Cerebellar cortex (tissue), 1 donor: ENCODE results near the gene LASP1.

ENCODE experiments used
- DNase-seq: peaks from one replicate; pipeline ENCODE4 v3.0.0-alpha.2; 2015; ENCODE audit warnings: low spot score

The LASP1 gene

GRCh38 chr17:38868817-38869525 is 887 bp upstream of the LASP1 start:
- peak; percentile 94 for DNase-seq

GRCh38 chr17:38870259-38871165 is 654 bp downstream of the LASP1 start:
- peak; percentile 52 for DNase-seq

- no peak for DNase-seq
Measured at GRCh38 chr17:38871247-38872015, 1.6 kb downstream of the LASP1 start.

GRCh38 chr17:38872027-38872511 is 2.2 kb downstream of the LASP1 start:
- DNase-seq, result no peak

- DNase-seq, result no peak
Measured at GRCh38 chr17:38872671-38873385, 3.0 kb downstream of the LASP1 start.

- no peak for DNase-seq
Measured at GRCh38 chr17:38873640-38874380, 4.0 kb downstream of the LASP1 start.

- DNase-seq, result no peak
Measured at GRCh38 chr17:38874505-38875400, 4.9 kb downstream of the LASP1 start.

- no peak for DNase-seq
Measured at GRCh38 chr17:38875477-38876075, 5.7 kb downstream of the LASP1 start.

GRCh38 chr17:38877130-38877851 is 7.4 kb downstream of the LASP1 start:
- DNase-seq, result no peak

- peak; percentile 75 for DNase-seq
Measured at GRCh38 chr17:38879878-38880665, 10.2 kb downstream of the LASP1 start.

- no peak for DNase-seq
Measured at GRCh38 chr17:38881600-38882191, 11.8 kb downstream of the LASP1 start.

- no peak for DNase-seq
Measured at GRCh38 chr17:38882870-38883269, 13.0 kb downstream of the LASP1 start.

- no peak for DNase-seq
Measured at GRCh38 chr17:38883592-38884526, 14.0 kb downstream of the LASP1 start.

GRCh38 chr17:38885044-38885727 is 15.3 kb downstream of the LASP1 start:
- DNase-seq, result no peak

- no peak for DNase-seq
Measured at GRCh38 chr17:38885728-38886642, 16.1 kb downstream of the LASP1 start.
